Colonic mucosa (tissue), 4 donors: Measurements from ENCODE around the gene LARP4B. TPM values are rescaled to one million over a fixed set of nuclear protein-coding genes. Genes with fewer than 3 reads are reported as not detected.

Source experiments
- DNase-seq: peaks from one replicate; pipeline ENCODE4 v3.0.0-alpha.2; 2020
- H3K27ac ChIP-seq: fragments of 200-600 bp; one replicate; pipeline ENCODE4 v1.8.0; 2021
- H3K27me3 ChIP-seq: fragments of 200-600 bp; one replicate; pipeline ENCODE4 v1.8.0; 2021
- H3K36me3 ChIP-seq: fragments of 200-600 bp; one replicate; pipeline ENCODE4 v1.8.0; 2021
- H3K4me1 ChIP-seq: fragments of 200-600 bp; one replicate; pipeline ENCODE4 v1.8.0; 2021; ENCODE audit warnings: mild to moderate bottlenecking
- H3K4me3 ChIP-seq: fragments of 200-600 bp; one replicate; pipeline ENCODE4 v1.8.0; 2021
- H3K9ac ChIP-seq, 2 donors: one replicate each; pipeline ENCODE4 v1.7.0; 2013; ENCODE audit warnings: control low read depth in 2 of 2, low read depth in 2 of 2, low read length in 2 of 2
- H3K9me3 ChIP-seq: fragments of 200-600 bp; one replicate; pipeline ENCODE4 v1.8.0; 2021
- intact Hi-C: fragments of 100-400 bp; cut with DNase I; formaldehyde crosslinking; loops from one replicate; pipeline ENCODE4 v1.14.1; 2022
- total RNA-seq, 2 donors: library from RNA; stranded (reverse); fragmentation: NEBNext Ultra II Directional in 1 of 2; extraction: Animal tissue kit (Norgen Biotek cat#: 25700) in 1 of 2; gene quantifications; one replicate each; pipeline ENCODE4 v1.2.1, GENCODE V29; 2021
- TF ChIP-seq, protein P1 (sequence below): fragments of 200-600 bp; IDR thresholded peaks from one replicate; pipeline ENCODE4 v1.8.0; 2022; ENCODE audit warnings: antibody characterized with exemption, mild to moderate bottlenecking
- donor health status: healthy.
- donor health status: DM: no; HTN: no; CAD: no.
- donor health status: DM: no; HTN: no; CAD: no.

The LARP4B gene
- total RNA-seq, 2 donors from 2014 or later = 129 to 136 TPM

DNA sequence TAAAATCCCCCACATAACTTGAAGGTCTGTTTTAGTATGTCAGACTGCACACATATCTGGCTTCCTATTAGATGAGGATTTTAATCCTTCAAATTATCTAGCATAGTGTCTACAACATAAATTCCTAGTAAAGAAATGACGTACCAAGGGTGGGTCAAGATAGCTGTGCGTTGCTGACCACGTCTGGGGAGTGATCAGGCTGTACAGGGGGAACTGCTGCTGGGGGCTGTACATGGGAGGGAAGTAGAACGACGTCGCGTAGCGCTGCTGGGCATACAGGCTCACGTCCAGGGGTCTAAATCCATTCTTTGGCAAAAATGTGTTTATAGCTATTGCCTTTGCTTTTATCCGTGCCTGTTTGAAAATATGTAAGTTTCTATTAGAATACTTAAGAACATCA, 102.3 kb downstream of the LARP4B start:
- H3K4me1 ChIP-seq = no peaks in the 10 kb centered on the region
- no peak for DNase-seq
- TF ChIP-seq, protein P1, sequence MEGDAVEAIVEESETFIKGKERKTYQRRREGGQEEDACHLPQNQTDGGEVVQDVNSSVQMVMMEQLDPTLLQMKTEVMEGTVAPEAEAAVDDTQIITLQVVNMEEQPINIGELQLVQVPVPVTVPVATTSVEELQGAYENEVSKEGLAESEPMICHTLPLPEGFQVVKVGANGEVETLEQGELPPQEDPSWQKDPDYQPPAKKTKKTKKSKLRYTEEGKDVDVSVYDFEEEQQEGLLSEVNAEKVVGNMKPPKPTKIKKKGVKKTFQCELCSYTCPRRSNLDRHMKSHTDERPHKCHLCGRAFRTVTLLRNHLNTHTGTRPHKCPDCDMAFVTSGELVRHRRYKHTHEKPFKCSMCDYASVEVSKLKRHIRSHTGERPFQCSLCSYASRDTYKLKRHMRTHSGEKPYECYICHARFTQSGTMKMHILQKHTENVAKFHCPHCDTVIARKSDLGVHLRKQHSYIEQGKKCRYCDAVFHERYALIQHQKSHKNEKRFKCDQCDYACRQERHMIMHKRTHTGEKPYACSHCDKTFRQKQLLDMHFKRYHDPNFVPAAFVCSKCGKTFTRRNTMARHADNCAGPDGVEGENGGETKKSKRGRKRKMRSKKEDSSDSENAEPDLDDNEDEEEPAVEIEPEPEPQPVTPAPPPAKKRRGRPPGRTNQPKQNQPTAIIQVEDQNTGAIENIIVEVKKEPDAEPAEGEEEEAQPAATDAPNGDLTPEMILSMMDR = no peak
- H3K27ac ChIP-seq = no peak overlapping the region
- no peaks in the 10 kb centered on the region for H3K27me3 ChIP-seq
- H3K4me3 ChIP-seq = no peak overlapping the region
- no peaks in the 10 kb centered on the region for H3K9me3 ChIP-seq
- H3K9ac ChIP-seq = no peak overlapping the region
- intact Hi-C loops = no loop called here
- peaks cover 14% of the 10 kb centered on the region for H3K36me3 ChIP-seq

DNA sequence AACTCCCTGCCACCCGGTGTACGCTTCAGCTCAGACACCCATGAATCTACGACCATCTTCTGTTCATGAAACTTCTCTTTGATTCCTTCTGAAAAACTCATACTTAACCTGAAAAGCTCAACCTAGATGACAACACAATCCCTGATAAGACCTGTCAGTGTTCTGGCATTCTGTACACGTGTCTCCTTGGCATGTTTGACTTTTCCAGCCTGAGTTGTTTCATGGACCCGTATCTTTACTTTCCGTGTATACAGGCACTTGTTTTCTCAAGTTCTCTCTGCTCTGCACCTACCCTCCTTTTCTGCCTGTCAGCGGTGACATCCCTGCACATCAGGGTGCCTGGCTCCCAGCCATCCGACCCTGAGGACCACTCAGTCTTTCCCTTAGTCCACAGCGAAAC, 103.3 kb downstream of the LARP4B start:
- H3K4me1 ChIP-seq = no peaks in the 10 kb centered on the region
- H3K27me3 ChIP-seq = no peaks in the 10 kb centered on the region
- H3K27ac ChIP-seq = no peak overlapping the region
- peaks cover 20% of the 10 kb centered on the region for H3K36me3 ChIP-seq
- H3K9me3 ChIP-seq = no peaks in the 10 kb centered on the region
- no peak overlapping the region for H3K4me3 ChIP-seq
- intact Hi-C loops = no loop called here
- no peak overlapping the region for H3K9ac ChIP-seq
- DNase-seq = no peak
- TF ChIP-seq, protein P1 = no peak

DNA sequence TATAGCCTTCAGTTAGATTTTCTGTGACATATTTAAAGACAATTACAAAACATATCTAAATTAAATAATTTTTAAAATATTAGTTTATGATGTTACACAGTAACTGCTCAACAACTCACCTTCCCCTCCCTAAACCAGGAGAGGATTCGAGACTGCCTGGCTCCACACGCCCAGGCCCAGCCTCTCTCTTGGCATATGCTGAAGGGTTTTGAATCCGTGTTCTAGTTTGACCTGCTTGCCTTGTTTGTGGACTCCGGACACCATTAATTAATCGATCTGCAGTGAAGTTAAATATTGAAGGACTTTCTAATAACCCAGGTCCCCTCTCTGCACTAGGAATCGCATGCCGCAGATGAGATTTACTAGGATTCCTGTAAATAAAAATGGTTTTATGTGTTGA, 106.6 kb downstream of the LARP4B start:
- H3K36me3 ChIP-seq = peaks cover 27% of the 10 kb centered on the region
- TF ChIP-seq, protein P1 = no peak
- H3K27ac ChIP-seq = no peak overlapping the region

DNA sequence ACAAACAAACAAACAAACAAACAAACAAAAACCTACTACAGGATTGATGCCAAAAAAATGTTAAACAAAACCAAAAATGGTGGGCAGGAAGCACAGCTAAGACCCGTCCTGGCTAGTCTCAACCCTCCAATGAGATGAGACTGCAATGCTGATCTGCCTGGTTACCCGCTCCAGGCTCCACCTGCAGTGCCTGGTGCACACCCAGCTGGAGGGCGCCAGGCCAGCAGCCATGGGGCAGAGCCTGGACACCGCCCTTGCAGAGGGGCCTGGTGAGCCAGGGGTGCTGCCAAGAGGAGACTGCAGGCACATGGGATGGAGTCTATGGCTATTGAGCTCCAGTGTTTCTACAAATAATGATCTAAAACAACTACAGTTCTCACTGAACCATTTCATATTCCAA, 107.0 kb downstream of the LARP4B start:
- no peak overlapping the region for H3K27ac ChIP-seq
- H3K4me1 ChIP-seq = no peaks in the 10 kb centered on the region
- intact Hi-C loops = no loop called here
- H3K27me3 ChIP-seq = no peaks in the 10 kb centered on the region
- TF ChIP-seq, protein P1 = no peak
- DNase-seq = no peak
- H3K4me3 ChIP-seq = no peak overlapping the region
- peaks cover 30% of the 10 kb centered on the region for H3K36me3 ChIP-seq
- H3K9me3 ChIP-seq = no peaks in the 10 kb centered on the region
- H3K9ac ChIP-seq = no peak overlapping the region

More for the DNA sequence above, 106.6 kb downstream of the LARP4B start:
- DNase-seq = no peak
- intact Hi-C loops = no loop called here
- Histone ChIP-seq H3K4me1 (no peaks in the 10 kb centered on the region), H3K4me3 (no peak overlapping the region), H3K9me3 (no peaks in the 10 kb centered on the region), H3K27me3 (no peaks in the 10 kb centered on the region), H3K9ac (no peak overlapping the region)

DNA sequence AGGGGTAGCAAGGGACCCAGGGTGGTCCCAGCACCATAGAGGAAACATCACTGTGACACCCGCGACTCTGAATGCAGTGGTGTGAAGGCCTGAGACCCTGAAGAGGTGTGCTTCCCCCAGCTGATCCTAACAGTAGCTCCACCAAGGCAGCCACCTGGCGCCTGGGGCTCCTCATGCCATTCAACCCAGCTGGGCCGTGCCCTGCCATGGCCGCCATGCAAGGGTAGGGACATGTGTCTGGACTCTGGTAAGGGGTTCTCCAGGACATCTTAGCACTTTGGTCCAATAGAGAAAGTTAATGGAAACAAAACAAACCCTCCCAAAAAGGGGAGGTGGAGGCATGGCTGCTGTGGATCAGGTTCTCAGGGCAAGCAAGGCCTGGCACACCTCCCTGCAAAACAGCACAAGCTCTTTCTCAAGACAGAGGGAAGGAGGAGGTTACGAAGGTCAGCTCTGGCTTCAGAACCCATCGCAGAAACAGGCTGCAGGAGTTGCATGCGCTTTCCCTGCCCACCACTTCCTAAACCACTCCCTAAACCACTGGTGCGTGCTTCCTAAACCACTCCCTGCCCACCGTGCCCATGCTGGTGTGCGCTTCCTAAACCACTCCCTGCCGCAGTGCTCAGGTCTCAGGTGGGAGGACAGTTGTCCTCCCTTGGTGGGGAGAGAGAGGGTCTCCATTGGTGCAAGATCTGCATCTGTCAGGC, 108.7 kb downstream of the LARP4B start:
- H3K4me3 ChIP-seq = no peak overlapping the region
- H3K4me1 ChIP-seq = no peaks in the 10 kb centered on the region
- peaks cover 18% of the 10 kb centered on the region for H3K36me3 ChIP-seq
- no peak overlapping the region for H3K9ac ChIP-seq
- no peaks in the 10 kb centered on the region for H3K27me3 ChIP-seq
- H3K27ac ChIP-seq = no peak overlapping the region
- no peaks in the 10 kb centered on the region for H3K9me3 ChIP-seq
- TF ChIP-seq, protein P1 = no peak
- DNase-seq = no peak
- intact Hi-C loops = no loop called here
